GM18505 (cell line): ENCODE measurements around the gene CLDN20.
A peak's percentile ranks its signal among the peaks of the same experiment; 100 is the strongest.

Source experiments
- ATAC-seq: cut with Tn5 transposase; IDR thresholded peaks from one replicate; pipeline ENCODE4 v1.9.1; 2021; ENCODE audit not compliant: unreplicated experiment
- POLR2A ChIP-seq: IDR thresholded peaks from 4 replicates; pipeline ENCODE4 v1.6.1; 2011; ENCODE audit warnings: borderline replicate concordance; ENCODE audit not compliant: insufficient read depth, insufficient read length; ENCODE audit errors: extremely low read depth

Gene CLDN20

DNA sequence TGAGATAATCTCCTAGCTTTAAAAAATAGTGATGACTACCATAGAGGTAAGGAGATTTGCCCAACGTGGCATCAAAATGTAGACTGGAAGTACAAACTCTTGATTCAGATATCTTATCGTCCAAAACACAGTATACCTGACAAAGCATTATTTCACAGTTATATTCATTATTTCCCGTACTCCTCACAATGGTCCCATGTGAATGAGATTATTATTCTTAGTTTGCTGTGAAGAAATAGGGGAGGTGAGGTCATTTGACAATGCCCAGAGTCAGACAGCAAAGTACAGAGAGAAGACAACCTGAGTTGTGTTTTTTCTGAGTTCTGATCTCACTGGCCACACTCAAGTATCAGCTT lies 51.7 kb downstream of the CLDN20 start:
- no peak for ATAC-seq
- TF ChIP-seq POLR2A = no peak

- no peak for TF ChIP-seq POLR2A
- no peak for ATAC-seq
Measured at GRCh38 chr6:155316419-155316818, 52.6 kb downstream of the CLDN20 start.

DNA sequence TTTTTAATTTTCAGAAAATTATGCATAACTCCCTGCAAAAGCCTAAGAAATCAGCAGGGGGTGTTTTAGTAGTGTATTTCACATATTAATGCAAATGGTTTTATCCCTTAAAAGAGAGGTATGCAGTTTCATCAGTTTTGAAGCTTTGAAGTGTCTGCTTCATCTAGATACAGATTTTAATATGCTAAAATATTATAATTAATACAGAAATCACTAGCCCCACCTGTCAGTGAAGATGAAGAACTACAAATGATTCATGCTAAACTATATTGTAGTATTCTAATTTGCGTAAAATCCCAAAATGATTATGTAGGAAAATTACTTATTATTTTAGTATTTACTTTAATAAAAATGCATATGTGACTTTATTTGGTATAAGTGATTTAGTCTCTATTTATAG lies 53.4 kb downstream of the CLDN20 start:
- no peak for ATAC-seq
- TF ChIP-seq POLR2A = no peak

DNA sequence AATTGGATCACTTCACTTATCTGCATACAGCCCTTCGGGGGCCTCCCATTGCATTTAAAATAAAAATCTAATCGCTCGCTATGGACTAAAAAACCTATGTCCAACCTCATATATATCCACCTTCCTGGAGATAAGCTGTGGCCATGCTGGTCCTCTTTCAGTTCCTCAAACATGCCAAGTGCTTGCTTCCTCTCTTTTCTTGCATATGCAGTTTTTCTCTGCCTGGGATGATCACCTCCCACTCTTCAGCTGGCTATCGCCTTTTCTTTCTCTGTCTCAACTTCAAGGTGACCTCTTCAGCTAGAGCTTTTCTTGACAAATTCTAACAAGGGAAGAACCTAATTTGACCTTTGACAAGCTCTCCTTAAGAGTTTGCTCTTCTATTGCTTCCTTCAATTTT lies 56.1 kb downstream of the CLDN20 start:
- peak; percentile 54 for ATAC-seq
- no peak for TF ChIP-seq POLR2A

GRCh38 chr6:155324172-155324571 lies 60.4 kb downstream of the CLDN20 start:
- ATAC-seq = no peak
- TF ChIP-seq POLR2A = no peak

DNA sequence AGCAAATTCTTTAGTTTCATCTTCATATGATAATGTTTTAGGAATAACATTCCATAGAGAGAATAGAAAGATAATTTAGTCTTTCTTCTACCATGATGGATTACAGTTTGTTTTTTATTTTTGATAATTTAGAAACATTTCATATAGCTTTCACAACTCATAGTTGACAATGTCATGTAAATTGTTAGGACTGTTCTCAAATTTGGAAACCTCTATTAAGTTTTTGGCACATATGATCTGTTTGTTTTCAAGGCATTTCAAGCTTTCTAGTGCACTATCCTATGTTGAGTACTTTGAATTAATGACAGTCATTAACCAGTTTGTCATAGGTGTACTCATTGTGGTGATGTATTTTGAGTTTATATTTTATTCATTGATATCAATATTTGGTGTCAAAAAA lies 61.2 kb downstream of the CLDN20 start:
- ATAC-seq = no peak
- no peak for TF ChIP-seq POLR2A

DNA sequence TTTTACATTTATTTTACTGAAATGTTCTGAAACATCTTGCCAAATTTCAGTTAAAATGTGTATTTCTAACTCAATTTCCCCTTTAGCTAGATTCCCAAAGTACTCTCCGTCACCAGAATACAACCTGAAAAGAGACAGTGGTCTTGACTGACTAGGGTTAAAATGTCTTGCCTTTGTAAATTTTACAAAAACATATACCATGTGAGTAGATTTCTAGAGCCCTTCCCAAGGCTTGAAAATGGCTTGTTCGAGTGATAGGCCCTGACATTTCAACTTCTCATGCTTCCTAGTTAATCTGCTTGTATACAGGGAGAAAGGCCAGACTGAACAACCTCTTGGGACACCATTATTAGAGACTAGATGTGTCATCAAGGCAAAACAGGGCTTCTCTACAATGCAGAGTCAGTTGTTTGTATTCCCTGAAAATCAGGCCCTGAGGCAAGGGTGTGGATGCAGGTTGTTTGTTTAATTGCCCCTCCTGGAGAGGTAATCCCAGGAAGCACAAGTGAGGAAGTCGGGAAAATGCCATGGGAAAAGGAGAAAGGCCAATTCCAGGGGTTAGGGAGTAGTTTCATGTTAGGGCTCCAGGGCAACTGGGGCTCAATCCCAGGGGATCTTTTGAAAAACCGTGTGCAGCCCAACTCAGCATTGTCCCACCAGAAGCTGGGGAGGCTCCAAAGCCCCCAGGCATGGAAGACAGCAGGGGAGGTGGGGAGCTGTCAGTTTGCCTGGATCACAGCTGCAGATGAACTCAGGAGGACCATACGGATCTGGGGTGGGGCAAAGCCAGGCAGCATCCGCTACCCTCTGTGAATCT lies 62.1 kb downstream of the CLDN20 start:
- TF ChIP-seq POLR2A = no peak
- ATAC-seq = no peak
